ENCODE measurements around the gene TBC1D22B. TPM values are rescaled to one million over a fixed set of nuclear protein-coding genes. Genes with fewer than 3 reads are reported as not detected.

Gene TBC1D22B
- total and polyA plus RNA-seq, 2 of the 13 experiments (the other 11 are each of a cell fraction or from before 2014, with no cell fraction given): 9.7 to 12.9 TPM

GRCh38 chr6:37260040-37260439, 2.5 kb downstream of the TBC1D22B start (continued):
- TF ChIP-seq ZNF740 (CRISPR knock-in tag; IDR thresholded peaks at IDR 0.05) (no peak), TSC22D2 (CRISPR knock-in tag; IDR thresholded peaks at IDR 0.05; ENCODE audit: borderline replicate concordance) (no peak), ZNF891 (CRISPR knock-in tag; IDR thresholded peaks at IDR 0.05) (no peak)

GRCh38 chr6:37260444-37260843, 2.9 kb downstream of the TBC1D22B start:
- FAIRE-seq (no peak), DNase-seq (ENCODE audit: low spot score) (no peak), ATAC-seq (no peak)
- Histone ChIP-seq H3K4me2 (ENCODE audit: low read depth, low read length) (no peak overlapping the region), H3K4me1 (ENCODE audit: insufficient read depth, low read length) (peaks cover 53% of the 10 kb centered on the region), H3K27me3 (ENCODE audit: control insufficient read depth in 1 of 2, insufficient read depth in 2 of 2, low read length in 2 of 2) (no peaks in the 10 kb centered on the region; a peak in 1 of 5 replicates), H4K20me1 (ENCODE audit: insufficient read depth, low read length) (peaks cover 4% of the 10 kb centered on the region; the same call in 1 of the 2 replicates), H3K36me3 (replicated peaks in 1 of 2; ENCODE audit: control insufficient read depth in 1 of 2, insufficient read depth in 2 of 2, low read length in 2 of 2) (no peaks in the 10 kb centered on the region), H2AFZ (ENCODE audit: low read length) (no peak overlapping the region), H3K4me3 (replicated peaks in 1 of 3; ENCODE audit: insufficient read depth in 1 of 3, low read depth in 2 of 3, low read length in 3 of 3) (no peak overlapping the region), H3K79me2 (ENCODE audit: insufficient read depth, low read length) (peaks cover 56% of the 10 kb centered on the region), H3K9me3 (ENCODE audit: low read length) (no peaks in the 10 kb centered on the region), H3K9ac (ENCODE audit: insufficient read depth, low read depth, low read length) (no peak overlapping the region), H3K27ac (ENCODE audit: extremely low read length, insufficient read depth, low read length) (no peak overlapping the region)
- intact Hi-C loops (cut with micrococcal nuclease; ENCODE audit: unreplicated experiment) (no loop called here), in situ Hi-C loops (cut with HindIII; ENCODE audit: extremely low pct_ligation_motif_present, low pct_unique_long_range_greater_than_20kb) (no loop called here)
- ChIA-PET POLR2A (no interaction called here), CTCF (ENCODE audit: low intra/inter-chr PET ratio, low total read pairs) (no interaction called here)
- no TSS peak for BruUV-seq (replicated peaks)
- 98% methylated on average over 1 of the region's 1 CpG for WGBS (ENCODE audit: low lambda C conversion rate)
- TF ChIP-seq ZNF337 (CRISPR knock-in tag; IDR thresholded peaks at IDR 0.05; ENCODE audit: borderline replicate concordance, low read depth): no peak
- TF ChIP-seq PHB2 (IDR thresholded peaks at IDR 0.05; ENCODE audit: partially characterized antibody): no peak
- no peak for TF ChIP-seq POLR2G (IDR thresholded peaks at IDR 0.05; ENCODE audit: low read depth, low read length)
- no peak for TF ChIP-seq ZSCAN30 (CRISPR knock-in tag; IDR thresholded peaks at IDR 0.05)
- no peak for TF ChIP-seq ZNF724P (CRISPR knock-in tag; IDR thresholded peaks at IDR 0.05; ENCODE audit: borderline replicate concordance)
- TF ChIP-seq ELF3 (CRISPR knock-in tag; IDR thresholded peaks at IDR 0.05): no peak
- TF ChIP-seq ATF5 (CRISPR knock-in tag; IDR thresholded peaks at IDR 0.05; ENCODE audit: low read depth): no peak
- TF ChIP-seq NFRKB (IDR thresholded peaks at IDR 0.05): no peak
- TF ChIP-seq ZNF576 (CRISPR knock-in tag; IDR thresholded peaks at IDR 0.05): no peak
- no peak for TF ChIP-seq CENPX (CRISPR knock-in tag; IDR thresholded peaks at IDR 0.05)
- no peak for TF ChIP-seq MAZ (IDR thresholded peaks at IDR 0.05; ENCODE audit: borderline replicate concordance, low read depth, low read length)
- no peak for TF ChIP-seq MAZ (CRISPR knock-in tag; IDR thresholded peaks at IDR 0.05; ENCODE audit: low read depth)
- TF ChIP-seq ZNF75D (CRISPR knock-in tag; IDR thresholded peaks at IDR 0.05; ENCODE audit: borderline replicate concordance): no peak
- no peak for TF ChIP-seq REPIN1 (CRISPR knock-in tag; IDR thresholded peaks at IDR 0.05; ENCODE audit: borderline replicate concordance, low read depth)
- TF ChIP-seq BCL3 (CRISPR knock-in tag; IDR thresholded peaks at IDR 0.05): no peak

Data from HepG2 (cell line).